HFFc6 (cell line): ENCODE data around the gene BICDL1. TPM values are rescaled to one million over a fixed set of nuclear protein-coding genes. Genes with fewer than 3 reads are reported as not detected.

ENCODE experiments used
- DNase-seq: peaks from one replicate; pipeline ENCODE4 v3.0.0-alpha.2; 2018
- H3K27ac Mint-ChIP-seq: 2 replicates; pipeline ENCODE4 v1.8.0; 2020; ENCODE audit warnings: mild to moderate bottlenecking, mixed read lengths
- H3K27me3 Mint-ChIP-seq: 2 replicates; pipeline ENCODE4 v1.8.0; 2021; ENCODE audit warnings: mild to moderate bottlenecking, moderate library complexity, mixed read lengths; ENCODE audit not compliant: insufficient read depth
- H3K36me3 Mint-ChIP-seq: 2 replicates; pipeline ENCODE4 v1.8.0; 2021; ENCODE audit warnings: low read depth, mixed read lengths
- H3K4me1 Mint-ChIP-seq: 2 replicates; pipeline ENCODE4 v1.8.0; 2020; ENCODE audit warnings: low read depth, mixed read lengths
- H3K4me3 Mint-ChIP-seq: 2 replicates; pipeline ENCODE4 v1.8.0; 2020; ENCODE audit warnings: mild to moderate bottlenecking, moderate library complexity, mixed read lengths
- H3K9me3 Mint-ChIP-seq: 2 replicates; pipeline ENCODE4 v1.8.0; 2020; ENCODE audit warnings: mild to moderate bottlenecking, mixed read lengths
- CTCF ChIP-seq: fragments of 200-600 bp; sonication (generic); IDR thresholded peaks from 2 replicates; pipeline ENCODE4 v1.5.0; 2021; ENCODE audit warnings: antibody characterized with exemption, mild to moderate bottlenecking
- total RNA-seq, 6 experiments: library from RNA; stranded (reverse); fragmentation: NEBNext Ultra II Directional; extraction: Animal tissue kit (Norgen Biotek cat#: 25700); gene quantifications; 2 replicates in 1 of 6; 3 replicates in 5 of 6; pipeline ENCODE4 v1.2.3, GENCODE V29; 2021

Gene BICDL1
- total RNA-seq, 6 experiments from 2014 or later, result 0.05 TPM; not detected in 5

- peak overlapping the region; percentile 93 for H3K27ac Mint-ChIP-seq
- H3K4me1 Mint-ChIP-seq, result peaks cover 18% of the 10 kb centered on the region
- TF ChIP-seq CTCF, result peak; percentile 97
Measured at GRCh38 chr12:120086801-120087621, 98.0 kb downstream of the BICDL1 start.

GRCh38 chr12:120089105-120089504, 100.1 kb downstream of the BICDL1 start:
- peaks cover 5% of the 10 kb centered on the region for H3K27me3 Mint-ChIP-seq
- no peak for DNase-seq
- TF ChIP-seq CTCF, result no peak
- no peak overlapping the region for H3K4me3 Mint-ChIP-seq
- H3K4me1 Mint-ChIP-seq, result peaks cover 18% of the 10 kb centered on the region
- H3K9me3 Mint-ChIP-seq, result no peaks in the 10 kb centered on the region
- H3K27ac Mint-ChIP-seq, result no peak overlapping the region
- H3K36me3 Mint-ChIP-seq, result peaks cover 8% of the 10 kb centered on the region

More at GRCh38 chr12:120086801-120087621, 98.0 kb downstream of the BICDL1 start:
- H3K9me3 Mint-ChIP-seq, result no peaks in the 10 kb centered on the region
- DNase-seq, result peak; percentile 99
- peak overlapping the region; percentile 88 for H3K4me3 Mint-ChIP-seq
- H3K36me3 Mint-ChIP-seq, result peaks cover 8% of the 10 kb centered on the region
- peaks cover 10% of the 10 kb centered on the region for H3K27me3 Mint-ChIP-seq

DNA sequence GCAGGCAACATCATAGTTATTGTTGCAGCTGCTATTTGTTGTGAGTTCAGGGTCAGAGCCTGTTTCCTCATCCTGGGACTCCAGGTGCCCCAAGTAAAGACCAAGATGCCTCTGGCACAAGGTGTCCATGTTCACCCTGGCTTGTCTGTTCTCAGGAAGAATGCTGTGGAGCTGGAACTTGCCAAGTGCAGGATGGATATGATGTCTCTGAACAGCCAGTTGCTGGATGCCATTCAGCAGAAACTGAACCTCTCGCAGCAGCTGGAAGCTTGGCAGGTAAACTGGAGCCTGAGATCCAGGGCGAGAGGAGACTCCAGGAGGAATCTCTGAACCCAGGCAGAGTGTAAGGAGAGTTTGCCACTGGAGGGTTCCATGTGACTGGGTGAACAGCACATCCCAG, 100.8 kb downstream of the BICDL1 start:
- DNase-seq, result no peak
- H3K27ac Mint-ChIP-seq, result no peak overlapping the region
- no peaks in the 10 kb centered on the region for H3K9me3 Mint-ChIP-seq
- H3K4me3 Mint-ChIP-seq, result no peak overlapping the region
- H3K4me1 Mint-ChIP-seq, result peaks cover 18% of the 10 kb centered on the region
- peaks cover 5% of the 10 kb centered on the region for H3K27me3 Mint-ChIP-seq
- peaks cover 8% of the 10 kb centered on the region for H3K36me3 Mint-ChIP-seq
- TF ChIP-seq CTCF, result no peak

DNA sequence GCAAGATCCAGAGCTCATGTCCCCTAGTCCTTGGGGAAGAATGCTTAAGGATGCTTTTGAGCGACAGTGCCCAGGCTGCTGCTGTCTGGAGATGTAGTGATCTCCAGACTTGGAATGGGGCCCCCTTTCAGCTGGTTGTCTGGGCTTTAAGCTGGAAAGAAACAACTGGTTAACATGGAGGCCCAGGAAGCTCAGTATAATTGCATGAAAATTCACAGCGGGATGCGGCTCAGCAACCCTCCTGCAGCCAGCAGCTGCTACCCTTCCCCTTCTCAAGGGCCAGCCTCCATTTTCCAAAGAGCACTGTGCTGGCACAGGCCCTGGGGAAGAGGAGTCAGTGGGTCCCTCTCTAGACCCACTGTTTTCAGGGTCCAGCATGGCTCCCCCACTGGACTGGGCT, 101.2 kb downstream of the BICDL1 start:
- no peak for TF ChIP-seq CTCF
- Mint-ChIP-seq H3K27me3 (peaks cover 5% of the 10 kb centered on the region), H3K9me3 (no peaks in the 10 kb centered on the region), H3K4me3 (no peak overlapping the region), H3K36me3 (peaks cover 8% of the 10 kb centered on the region), H3K27ac (no peak overlapping the region), H3K4me1 (peaks cover 18% of the 10 kb centered on the region)
- no peak for DNase-seq

GRCh38 chr12:120090626-120091295, 101.7 kb downstream of the BICDL1 start:
- peaks cover 8% of the 10 kb centered on the region for H3K36me3 Mint-ChIP-seq
- no peak overlapping the region for H3K27ac Mint-ChIP-seq
- H3K27me3 Mint-ChIP-seq, result peaks cover 5% of the 10 kb centered on the region
- DNase-seq, result no peak
- H3K9me3 Mint-ChIP-seq, result no peaks in the 10 kb centered on the region
- H3K4me3 Mint-ChIP-seq, result no peak overlapping the region
- TF ChIP-seq CTCF, result no peak
- peaks cover 18% of the 10 kb centered on the region for H3K4me1 Mint-ChIP-seq
